Tibial nerve (tissue), 4 donors: ENCODE results near the gene NKAIN4. TPM values are rescaled to one million over a fixed set of nuclear protein-coding genes. Genes with fewer than 3 reads are reported as not detected.

Source experiments
- DNase-seq, 2 donors: peaks; one replicate each; pipeline ENCODE4 v3.0.0-alpha.2; 2019; ENCODE audit warnings: low spot score in 2 of 2
- H3K27ac ChIP-seq, 4 donors: fragments of 200-600 bp; sonication (generic) in 3 of 4; one replicate each; pipeline ENCODE4 v1.5.1; 2017 to 2019; ENCODE audit warnings: mild to moderate bottlenecking in 1 of 4
- H3K27me3 ChIP-seq, 2 donors: fragments of 200-600 bp; sonication (generic) in 1 of 2; one replicate each; pipeline versions ENCODE4 v1.5.1 to v1.6.0; 2017 to 2019
- H3K36me3 ChIP-seq, 3 donors: fragments of 200-600 bp; sonication (generic); one replicate each; pipeline ENCODE4 v1.5.1; 2018 to 2019
- H3K4me1 ChIP-seq, 4 donors: fragments of 200-600 bp; sonication (generic) in 3 of 4; one replicate each; pipeline ENCODE4 v1.5.1; 2017 to 2019
- H3K4me3 ChIP-seq, 4 donors: fragments of 200-600 bp; sonication (generic) in 3 of 4; one replicate each; pipeline ENCODE4 v1.5.1; 2017 to 2019; ENCODE audit warnings: mild to moderate bottlenecking in 1 of 4, moderate library complexity in 1 of 4
- H3K9me3 ChIP-seq, 4 donors: fragments of 200-600 bp; sonication (generic) in 3 of 4; one replicate each; pipeline ENCODE4 v1.5.1; 2017 to 2019
- EP300 ChIP-seq, 2 donors: sonication (generic); formaldehyde crosslinking; IDR thresholded peaks; one replicate each; pipeline ENCODE4 v1.6.1; 2017; ENCODE audit warnings: antibody characterized with exemption in 2 of 2, mild to moderate bottlenecking in 1 of 2
- POLR2A ChIP-seq, 2 donors: fragments of 450-650 bp; IDR thresholded peaks; one replicate each; pipeline ENCODE4 v1.6.1; 2017; ENCODE audit warnings: antibody characterized with exemption in 2 of 2, mild to moderate bottlenecking in 2 of 2, moderate library complexity in 2 of 2
- WGBS, 2 donors: methylation state at CpG; one replicate each; pipeline ENCODE4 v1.1.5; 2018; 5-methylcytosine and 5-hydroxymethylcytosine counted together
- total RNA-seq, 4 donors: library from RNA; depleted of rRNA; stranded (reverse); fragments of >200 nt; gene quantifications; one replicate each; pipeline ENCODE4 v1.1.0, GENCODE V29; 2016
- TF ChIP-seq, protein P1 (sequence below), 5 experiments: fragments of 200-600 bp in 3 of 5; fragments of 450-650 bp in 2 of 5; sonication (generic) in 3 of 5; IDR thresholded peaks; one replicate each; pipeline ENCODE4 v1.5.1; 2016 to 2019; ENCODE audit warnings: antibody characterized with exemption in 5 of 5, mild to moderate bottlenecking in 3 of 5, moderate library complexity in 2 of 5

The NKAIN4 gene
- total RNA-seq, 4 donors from 2014 or later: 1.2 to 7.2 (median 3.1) TPM

DNA sequence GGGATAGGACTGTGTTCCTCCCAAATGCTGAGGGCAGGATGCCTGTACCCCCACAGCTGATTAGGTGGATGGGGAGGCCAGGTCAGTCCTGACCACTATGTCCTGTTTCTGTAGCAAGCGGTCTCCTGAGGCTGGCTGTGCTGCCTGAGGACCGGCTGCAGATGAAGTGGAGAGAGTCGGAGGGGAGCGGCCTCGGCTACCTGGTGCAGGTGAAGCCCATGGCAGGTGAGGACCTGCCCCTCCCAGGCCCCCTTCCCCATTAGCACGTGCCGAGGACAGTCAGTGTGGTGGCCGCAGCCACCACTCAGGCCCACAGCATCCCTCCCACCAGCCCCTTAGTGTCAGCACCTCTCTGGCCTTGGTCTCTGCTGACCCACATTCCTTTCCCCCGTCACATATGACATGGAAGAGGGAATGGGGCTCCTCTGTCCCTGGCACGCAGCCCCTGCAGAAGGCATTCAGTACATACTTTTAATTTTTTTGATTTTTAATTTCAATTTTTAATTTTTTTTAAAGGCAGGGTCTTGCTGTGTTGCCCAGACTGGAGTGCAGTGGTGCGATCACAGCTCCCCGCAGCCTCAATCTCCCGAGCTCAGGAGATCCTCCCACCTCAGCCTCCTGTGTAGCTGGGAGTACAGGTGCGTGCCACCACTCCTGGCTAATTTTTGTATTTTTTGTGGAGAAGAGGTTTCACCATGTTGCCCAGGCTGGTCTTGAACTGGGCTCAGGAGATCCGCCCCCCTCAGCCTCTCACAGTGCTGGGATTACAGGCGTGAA is 43.7 kb upstream of the NKAIN4 start:
- peaks cover 0 to 71% of the 10 kb centered on the region in 2 donors for H3K27me3 ChIP-seq

GRCh38 chr20:63297371-63297781 is 43.1 kb upstream of the NKAIN4 start:
- TF ChIP-seq, protein P1, sequence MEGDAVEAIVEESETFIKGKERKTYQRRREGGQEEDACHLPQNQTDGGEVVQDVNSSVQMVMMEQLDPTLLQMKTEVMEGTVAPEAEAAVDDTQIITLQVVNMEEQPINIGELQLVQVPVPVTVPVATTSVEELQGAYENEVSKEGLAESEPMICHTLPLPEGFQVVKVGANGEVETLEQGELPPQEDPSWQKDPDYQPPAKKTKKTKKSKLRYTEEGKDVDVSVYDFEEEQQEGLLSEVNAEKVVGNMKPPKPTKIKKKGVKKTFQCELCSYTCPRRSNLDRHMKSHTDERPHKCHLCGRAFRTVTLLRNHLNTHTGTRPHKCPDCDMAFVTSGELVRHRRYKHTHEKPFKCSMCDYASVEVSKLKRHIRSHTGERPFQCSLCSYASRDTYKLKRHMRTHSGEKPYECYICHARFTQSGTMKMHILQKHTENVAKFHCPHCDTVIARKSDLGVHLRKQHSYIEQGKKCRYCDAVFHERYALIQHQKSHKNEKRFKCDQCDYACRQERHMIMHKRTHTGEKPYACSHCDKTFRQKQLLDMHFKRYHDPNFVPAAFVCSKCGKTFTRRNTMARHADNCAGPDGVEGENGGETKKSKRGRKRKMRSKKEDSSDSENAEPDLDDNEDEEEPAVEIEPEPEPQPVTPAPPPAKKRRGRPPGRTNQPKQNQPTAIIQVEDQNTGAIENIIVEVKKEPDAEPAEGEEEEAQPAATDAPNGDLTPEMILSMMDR (IDR thresholded peaks at IDR 0.05): no peak
- TF ChIP-seq POLR2A (IDR thresholded peaks at IDR 0.05): no peak
- Histone ChIP-seq H3K27me3 (peaks cover 0 to 74% of the 10 kb centered on the region in 2 donors), H3K4me3 (no peak overlapping the region), H3K27ac (no peak overlapping the region), H3K4me1 (peaks cover 0 to 17% (median 0%) of the 10 kb centered on the region in 4 donors), H3K9me3 (peaks cover 0 to 15% (median 4%) of the 10 kb centered on the region in 4 donors), H3K36me3 (no peaks in the 10 kb centered on the region)
- 55 to 62% methylated on average over 10 of the region's 11 CpGs for WGBS, 2 donors
- no peak for DNase-seq

More for the DNA sequence above, 43.7 kb upstream of the NKAIN4 start:
- DNase-seq: no peak
- 76 to 82% methylated on average over 16 of the region's 16 CpGs for WGBS, 2 donors
- no peak overlapping the region for H3K4me3 ChIP-seq
- TF ChIP-seq EP300 (IDR thresholded peaks at IDR 0.05) (no peak), POLR2A (IDR thresholded peaks at IDR 0.05) (no peak)
- TF ChIP-seq, protein P1 (IDR thresholded peaks at IDR 0.05): no peak
- no peak overlapping the region for H3K27ac ChIP-seq
- peaks cover 0 to 17% (median 4%) of the 10 kb centered on the region in 4 donors for H3K9me3 ChIP-seq
- no peaks in the 10 kb centered on the region for H3K36me3 ChIP-seq
- H3K4me1 ChIP-seq: peaks cover 0 to 17% (median 0%) of the 10 kb centered on the region in 4 donors

- peaks cover 0 to 74% of the 10 kb centered on the region in 2 donors for H3K27me3 ChIP-seq
- 26 to 30% methylated on average over 15 to 18 of the region's 18 CpGs for WGBS, 2 donors
- H3K4me1 ChIP-seq: peaks cover 0 to 17% (median 0%) of the 10 kb centered on the region in 4 donors
- H3K4me3 ChIP-seq: no peak overlapping the region
- no peak for DNase-seq
- peaks cover 0 to 9% (median 3%) of the 10 kb centered on the region in 4 donors for H3K9me3 ChIP-seq
- H3K27ac ChIP-seq: no peak overlapping the region
- no peaks in the 10 kb centered on the region for H3K36me3 ChIP-seq
- TF ChIP-seq EP300 (IDR thresholded peaks at IDR 0.05) (no peak), POLR2A (IDR thresholded peaks at IDR 0.05) (no peak)
- TF ChIP-seq, protein P1 (IDR thresholded peaks at IDR 0.05): no peak
These were observed 42.5 kb upstream of the NKAIN4 start for GRCh38 chr20:63296531-63297299.

- no peak for DNase-seq
- TF ChIP-seq POLR2A (IDR thresholded peaks at IDR 0.05) (no peak), EP300 (IDR thresholded peaks at IDR 0.05) (no peak)
- TF ChIP-seq, protein P1 (IDR thresholded peaks at IDR 0.05): no peak
- Histone ChIP-seq H3K9me3 (peaks cover 0 to 2% (median under 1%) of the 10 kb centered on the region in 4 donors), H3K27me3 (peaks cover 0 to 74% of the 10 kb centered on the region in 2 donors), H3K4me3 (no peak overlapping the region), H3K36me3 (no peaks in the 10 kb centered on the region), H3K27ac (no peak overlapping the region), H3K4me1 (peaks cover 0 to 22% (median 0%) of the 10 kb centered on the region in 4 donors)
- WGBS, 2 donors: 43 to 56% methylated on average over 7 to 15 of the region's 20 CpGs
These were observed 41.6 kb upstream of the NKAIN4 start for GRCh38 chr20:63295846-63296245.
